AG08395 (cell line): ENCODE results near the gene ASB16.
"Not testable (repeated sequence)": the region's sequence is repeated elsewhere in the genome, so short reads cannot be mapped to it uniquely, and the experiment has no call there.

Experiments
- DNase-seq: peaks from one replicate; pipeline ENCODE4 v3.0.0; 2012; ENCODE audit warnings: mixed read lengths, low spot score

ASB16 gene, protein sequence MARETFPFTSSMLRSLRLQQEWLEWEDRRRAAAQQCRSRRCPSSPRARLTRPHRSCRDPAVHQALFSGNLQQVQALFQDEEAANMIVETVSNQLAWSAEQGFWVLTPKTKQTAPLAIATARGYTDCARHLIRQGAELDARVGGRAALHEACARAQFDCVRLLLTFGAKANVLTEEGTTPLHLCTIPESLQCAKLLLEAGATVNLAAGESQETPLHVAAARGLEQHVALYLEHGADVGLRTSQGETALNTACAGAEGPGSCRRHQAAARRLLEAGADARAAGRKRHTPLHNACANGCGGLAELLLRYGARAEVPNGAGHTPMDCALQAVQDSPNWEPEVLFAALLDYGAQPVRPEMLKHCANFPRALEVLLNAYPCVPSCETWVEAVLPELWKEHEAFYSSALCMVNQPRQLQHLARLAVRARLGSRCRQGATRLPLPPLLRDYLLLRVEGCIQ

DNA sequence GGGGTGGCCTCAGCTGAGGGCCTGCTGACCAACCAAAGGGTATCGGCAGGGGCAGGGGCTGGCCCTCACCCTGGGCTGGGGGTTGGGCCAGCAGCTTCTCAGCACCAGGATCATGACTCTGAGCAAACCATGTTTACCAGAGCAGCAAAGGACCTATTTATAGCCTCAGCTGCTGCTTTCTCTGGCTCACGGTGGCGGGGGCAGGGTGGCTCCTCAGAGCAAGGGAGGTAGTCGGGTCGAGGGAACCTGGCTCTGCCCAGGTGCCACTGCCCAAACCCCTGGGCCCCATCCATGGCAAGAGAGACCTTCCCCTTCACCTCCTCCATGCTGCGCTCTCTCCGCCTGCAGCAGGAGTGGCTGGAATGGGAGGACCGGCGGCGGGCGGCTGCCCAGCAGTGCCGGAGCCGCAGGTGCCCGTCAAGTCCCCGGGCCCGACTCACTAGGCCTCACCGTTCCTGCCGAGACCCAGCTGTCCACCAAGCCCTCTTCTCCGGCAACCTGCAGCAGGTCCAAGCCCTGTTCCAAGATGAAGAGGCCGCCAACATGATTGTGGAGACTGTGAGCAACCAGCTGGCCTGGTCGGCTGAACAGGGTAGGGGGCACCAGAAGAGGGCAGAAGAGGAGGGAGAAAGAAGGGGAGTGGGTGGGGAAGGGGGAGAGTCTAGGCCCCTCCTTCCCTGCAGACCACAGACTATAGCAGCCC, at the start of gene ASB16:
Gene ASB16 (plus strand): TSS at position 206 of the 703 bp plus-strand sequence. CDS start 86 bp downstream, at position 292.
- DNase-seq: peak; percentile 49

DNA sequence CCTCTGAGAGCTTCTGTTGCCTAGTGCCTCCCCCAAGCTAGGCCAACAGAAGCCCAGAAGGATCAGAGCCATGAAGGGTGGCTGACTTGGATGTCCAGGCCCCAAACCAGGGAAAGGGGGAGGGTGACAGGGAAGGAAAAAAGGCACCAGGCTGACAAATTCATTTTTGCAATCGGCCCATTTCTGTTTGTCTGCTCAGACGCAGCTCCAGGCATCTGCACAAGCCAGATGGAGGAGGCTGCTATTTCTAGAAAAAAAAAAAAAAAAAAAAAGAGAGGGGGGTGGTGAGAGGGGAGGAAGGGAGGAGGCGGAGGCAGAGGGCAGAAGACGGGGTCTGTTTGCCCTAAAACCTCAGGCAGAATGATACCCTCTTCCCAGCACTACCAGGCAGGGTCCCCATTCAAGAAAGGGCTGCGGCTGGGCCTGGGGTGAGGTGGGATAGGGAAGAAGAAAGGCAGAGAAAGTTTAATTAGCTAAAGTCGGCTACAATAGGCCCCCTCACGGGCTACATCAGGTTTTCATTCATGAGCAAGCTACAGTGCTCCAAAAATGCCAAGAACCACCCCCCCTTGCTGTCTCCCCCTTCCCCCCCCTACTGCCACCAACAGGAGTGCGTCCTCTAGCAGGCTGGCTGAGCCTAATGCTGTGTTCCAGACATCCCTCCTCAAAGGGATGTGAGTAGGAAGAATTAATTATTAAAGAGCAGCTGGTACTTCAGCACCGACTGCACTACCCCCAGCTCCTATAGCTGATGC, 49.5 kb upstream of the ASB16 start:
- no peak for DNase-seq

DNA sequence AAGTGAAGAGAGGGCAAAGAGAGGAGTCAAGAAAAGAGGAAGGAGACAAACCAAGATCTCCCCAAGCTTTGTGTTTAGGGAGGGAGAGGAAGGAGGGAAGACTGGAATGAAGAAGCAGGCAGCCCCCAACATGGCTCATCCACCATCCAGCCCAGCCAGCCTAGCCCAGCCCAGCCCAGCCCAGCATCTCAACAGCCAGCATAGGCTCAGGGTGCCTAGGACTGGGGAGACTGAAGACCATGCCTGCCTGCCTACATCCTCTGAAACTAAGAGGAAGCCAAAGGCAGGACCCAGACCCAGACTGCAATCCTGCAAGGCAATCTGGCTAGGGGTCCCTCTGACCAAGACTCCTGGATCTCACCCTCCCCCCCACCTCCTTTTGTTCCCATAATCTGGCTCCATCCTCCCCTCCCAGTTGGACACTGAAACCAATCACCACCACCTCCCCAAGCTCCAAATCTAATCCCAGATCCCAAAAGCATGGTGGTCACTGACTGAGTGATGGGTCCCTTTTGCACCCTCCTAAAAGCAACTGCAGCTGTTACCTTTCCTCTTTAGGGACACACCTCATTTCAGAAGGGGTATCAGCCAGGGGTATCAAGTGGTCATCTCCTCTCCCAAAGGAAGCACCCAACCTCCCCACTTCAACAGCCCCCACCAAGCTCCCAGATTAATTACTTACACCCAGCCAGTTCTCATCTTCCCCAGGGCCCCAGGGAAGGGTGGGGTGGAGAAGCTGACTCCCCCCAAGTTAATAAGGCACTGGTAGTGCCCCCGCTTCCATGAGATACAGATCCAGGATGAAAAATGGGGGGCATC, 48.3 kb upstream of the ASB16 start:
- no peak for DNase-seq

DNA sequence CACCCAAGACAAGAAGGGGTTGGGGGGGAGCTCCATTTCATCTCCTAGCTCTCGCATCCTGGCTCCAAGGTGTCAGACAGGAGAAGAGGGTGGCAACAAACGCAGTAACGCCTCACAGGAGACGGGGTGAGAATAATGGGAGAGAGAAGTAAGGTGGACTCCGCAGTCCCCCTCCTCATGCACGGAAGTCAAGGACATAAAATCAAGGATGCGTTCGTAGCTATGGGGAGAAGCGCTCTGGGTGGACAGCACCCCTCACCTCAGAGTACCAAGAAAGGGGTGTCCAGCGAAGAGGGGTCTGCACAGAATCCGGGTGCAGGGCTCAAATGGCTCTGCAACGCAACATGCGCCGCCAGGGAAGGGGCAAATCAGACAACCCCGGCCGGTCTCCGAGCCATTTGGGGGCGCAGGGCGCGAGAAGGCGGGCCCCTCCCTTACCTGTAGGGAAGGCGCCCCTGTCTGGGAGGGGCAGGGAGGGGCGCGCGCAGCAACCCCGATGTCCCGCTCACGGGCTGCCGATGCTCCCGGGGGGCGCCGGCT, 47.6 kb upstream of the ASB16 start:
- no peak for DNase-seq

DNA sequence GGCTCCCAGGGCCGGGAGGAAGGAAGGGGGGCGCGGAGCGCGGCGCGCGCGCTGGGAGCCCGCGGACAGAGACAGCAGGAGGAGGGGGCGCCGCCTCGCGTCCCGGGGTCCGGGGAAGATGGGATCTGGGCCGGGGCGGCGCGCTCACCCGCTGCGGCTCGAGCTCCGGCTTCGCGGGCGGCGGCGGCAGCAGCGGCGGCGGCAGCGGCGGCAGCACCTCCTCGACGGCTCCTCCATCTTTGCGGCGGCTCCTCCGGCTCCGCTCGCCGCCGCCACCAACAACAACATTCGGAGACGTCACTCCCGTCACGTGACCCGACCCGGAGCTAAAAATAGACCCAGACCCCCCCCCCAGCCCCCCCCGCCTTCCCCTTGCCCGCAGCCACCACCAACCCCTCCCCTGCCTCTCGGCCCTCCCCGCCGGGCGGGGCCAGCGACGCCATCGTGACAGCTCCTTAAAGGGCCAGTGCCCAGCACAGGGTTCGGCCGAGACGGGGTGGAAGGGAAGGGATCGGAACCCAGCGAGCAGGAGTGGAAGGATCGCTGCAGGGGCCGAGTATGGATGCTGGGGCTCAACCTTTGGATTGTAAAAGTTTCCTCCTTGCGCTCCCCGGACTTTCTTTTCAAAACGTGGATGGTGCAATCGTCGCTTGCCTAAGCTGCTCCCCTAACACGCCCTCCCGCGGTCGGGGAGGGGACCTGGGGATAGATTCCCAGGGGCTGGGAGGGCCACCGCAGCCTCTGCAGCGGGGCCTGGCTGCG, 47.0 kb upstream of the ASB16 start, which contains the start of gene HDAC5:
Gene HDAC5 (minus strand): TSS at position 286 of the 762 bp plus-strand sequence. CDS start 6,126 bp downstream, outside the sequence.
- peak; percentile 97 for DNase-seq

DNA sequence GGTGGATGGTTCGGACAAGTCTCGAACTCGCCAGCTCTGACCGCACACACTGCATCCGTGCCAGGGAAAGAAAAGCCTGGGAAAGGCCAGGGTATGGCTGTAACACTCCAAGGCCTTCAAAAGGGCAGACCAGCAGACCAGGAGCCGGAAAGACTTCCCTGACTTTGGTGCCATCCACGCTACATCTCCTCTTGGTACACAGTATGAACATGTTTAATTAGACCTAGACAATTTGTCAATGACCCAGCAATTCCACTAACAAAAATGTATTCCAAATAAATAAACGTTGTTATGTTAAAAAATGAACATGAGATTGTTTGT, 46.4 kb upstream of the ASB16 start:
- DNase-seq: no peak

DNA sequence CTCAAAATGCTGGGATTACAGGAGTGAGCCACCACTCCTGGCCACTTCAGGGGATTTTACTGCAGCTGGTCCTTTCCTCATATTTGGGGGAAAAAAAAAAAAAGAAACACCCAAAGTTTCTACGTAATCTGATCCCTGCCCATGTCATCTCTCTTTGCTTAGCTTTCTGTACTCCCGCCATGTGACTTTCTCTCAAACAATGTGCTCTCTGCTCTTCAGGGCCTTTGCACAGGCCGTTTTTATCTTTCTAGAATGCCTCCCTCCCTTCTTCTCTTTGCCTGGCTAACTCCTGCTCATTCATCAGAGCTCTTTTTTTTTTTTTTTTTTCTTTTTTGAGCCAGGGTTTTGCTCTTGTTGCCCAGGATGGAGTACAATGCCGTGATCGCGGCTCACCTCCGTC, 42.1 kb upstream of the ASB16 start:
- DNase-seq: no peak

DNA sequence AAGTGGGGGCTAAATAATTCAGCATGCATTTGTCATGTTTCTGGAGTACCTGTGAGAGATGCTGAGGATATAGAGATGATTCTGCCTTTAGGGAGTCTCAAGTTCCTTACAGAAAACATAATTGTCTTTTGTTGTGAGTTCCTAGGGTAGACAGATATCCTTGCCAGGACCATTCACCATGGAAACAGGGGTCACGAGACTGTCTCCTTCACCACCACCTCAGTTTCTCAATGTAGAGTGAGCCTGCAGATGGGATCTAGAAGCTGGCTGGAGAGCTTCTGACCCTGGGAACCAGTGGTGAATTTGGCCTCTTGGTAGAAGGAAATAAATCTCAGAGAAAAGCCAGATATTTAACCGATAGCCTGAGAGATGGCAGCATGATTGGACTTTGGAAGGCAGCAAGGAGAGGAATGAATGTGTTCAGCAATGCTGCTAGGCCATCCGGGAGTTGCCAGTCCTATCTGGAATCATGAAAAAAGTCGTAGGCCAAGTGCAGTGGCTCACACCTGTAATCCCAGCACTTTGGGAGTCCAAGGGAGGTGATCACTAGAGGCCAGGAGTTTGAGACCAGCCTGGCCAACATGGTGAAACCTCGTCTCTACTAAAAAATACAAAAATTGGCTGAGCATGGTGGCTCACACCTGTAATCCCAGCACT, 39.7 kb upstream of the ASB16 start:
- no peak for DNase-seq

DNA sequence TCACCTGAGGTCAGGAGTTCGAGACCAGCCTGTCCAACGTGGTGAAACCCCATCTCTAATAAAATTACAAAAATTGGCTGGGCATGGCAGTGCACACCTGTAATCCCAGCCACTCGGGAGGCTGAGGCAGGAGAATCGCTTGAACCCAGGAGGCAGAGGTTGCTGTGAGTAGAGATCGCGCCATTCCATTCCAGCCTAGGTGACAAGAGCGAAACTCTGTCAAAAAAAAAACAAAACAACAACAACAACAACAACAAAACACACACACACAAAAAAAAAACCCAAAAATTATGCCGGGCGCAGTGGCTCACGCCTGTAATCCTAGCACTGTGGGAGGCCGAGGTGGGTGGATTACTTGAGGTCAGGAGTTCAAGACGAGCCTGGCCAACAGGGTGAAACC, 39.1 kb upstream of the ASB16 start:
- DNase-seq: not testable (repeated sequence)

DNA sequence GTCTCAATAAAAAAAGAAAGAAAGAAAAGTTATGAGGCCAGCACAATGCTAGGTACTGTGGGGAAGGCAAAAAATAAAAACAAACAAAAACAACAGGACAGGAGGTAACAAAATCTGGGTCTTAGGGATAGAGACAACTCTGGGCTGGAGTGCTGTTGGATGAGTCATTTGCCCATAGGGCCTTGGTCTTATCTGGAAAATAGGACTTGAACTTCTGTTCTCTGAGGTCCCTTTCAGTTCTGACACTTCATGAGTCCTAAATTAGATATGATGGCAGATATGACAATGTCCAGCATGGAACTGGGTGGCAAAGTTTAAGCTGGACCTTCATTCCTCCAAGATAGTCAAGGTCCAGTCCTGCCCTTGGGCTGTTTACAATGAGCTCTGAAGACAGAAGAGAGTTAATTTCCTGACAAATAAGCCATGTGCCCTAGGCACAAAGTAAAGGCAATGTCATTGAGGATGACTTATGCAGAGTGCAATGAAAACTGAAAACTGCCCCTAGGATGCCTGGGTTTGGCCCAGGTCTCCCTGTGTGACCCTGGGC, 38.2 kb upstream of the ASB16 start:
- DNase-seq: no peak

DNA sequence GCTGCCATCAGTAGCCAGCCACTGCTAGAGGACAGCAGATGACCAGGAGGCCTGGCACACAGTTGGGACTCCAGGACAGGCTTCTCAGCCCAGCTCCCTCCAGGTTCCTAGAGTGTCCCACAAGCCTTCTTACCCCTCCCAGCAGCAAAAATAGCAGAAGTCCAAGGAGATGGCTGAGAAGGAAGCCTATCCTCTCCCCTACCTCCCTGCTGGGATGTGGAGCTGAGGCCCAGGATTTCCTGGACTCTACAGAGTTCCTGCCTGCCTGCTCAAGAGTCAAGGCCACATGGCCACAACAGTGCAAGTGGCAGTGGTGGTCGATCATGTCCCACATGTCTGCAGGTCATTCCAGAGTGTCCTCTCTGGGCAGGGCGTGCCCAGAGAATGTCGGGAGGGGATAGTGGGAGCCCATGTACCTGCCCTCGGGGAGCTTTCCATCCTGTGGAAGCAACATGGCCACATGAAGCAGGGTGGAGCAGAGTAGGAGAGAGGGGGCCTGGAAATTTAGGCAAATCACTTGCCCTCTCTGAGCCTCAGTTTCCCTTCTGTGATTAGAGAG, 36.5 kb upstream of the ASB16 start:
- no peak for DNase-seq

DNA sequence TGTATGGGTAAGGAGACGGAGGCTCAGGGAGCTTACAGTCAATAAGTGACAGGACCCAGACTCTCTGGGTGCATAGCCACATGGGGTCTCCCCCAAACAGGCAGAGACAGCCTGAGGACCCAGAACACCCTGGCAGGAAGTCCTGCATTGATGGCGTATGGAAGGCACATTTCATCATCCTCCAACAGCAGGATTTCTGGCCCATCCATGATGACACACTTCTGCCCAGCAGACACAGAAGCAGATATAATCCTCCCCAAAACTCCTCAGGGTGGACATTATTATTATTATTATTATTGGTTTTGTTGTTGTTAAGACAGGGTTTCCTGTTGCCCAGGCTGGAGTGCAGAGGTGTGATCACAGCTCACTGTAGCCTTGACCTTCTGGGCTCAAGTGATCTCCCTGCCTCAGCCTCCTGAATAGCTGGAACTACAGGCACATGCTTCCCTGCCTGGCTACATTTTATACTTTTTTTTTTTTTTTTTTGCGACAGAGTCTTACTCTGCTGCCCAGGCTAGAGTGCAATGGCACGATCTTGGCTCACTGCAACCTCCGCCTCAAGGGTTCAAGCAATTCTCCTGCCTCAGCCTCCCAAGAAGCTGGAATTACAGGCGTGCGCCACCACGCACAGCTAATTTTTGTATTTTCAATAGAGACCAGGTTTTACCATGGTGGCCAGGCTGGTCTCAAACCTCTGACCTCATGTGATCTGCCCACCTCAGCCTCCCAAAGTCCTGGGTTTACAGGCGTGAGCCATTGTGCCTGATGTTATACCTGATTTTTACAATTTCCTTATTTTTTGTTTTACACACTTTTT, 35.5 kb upstream of the ASB16 start:
- DNase-seq: no peak

DNA sequence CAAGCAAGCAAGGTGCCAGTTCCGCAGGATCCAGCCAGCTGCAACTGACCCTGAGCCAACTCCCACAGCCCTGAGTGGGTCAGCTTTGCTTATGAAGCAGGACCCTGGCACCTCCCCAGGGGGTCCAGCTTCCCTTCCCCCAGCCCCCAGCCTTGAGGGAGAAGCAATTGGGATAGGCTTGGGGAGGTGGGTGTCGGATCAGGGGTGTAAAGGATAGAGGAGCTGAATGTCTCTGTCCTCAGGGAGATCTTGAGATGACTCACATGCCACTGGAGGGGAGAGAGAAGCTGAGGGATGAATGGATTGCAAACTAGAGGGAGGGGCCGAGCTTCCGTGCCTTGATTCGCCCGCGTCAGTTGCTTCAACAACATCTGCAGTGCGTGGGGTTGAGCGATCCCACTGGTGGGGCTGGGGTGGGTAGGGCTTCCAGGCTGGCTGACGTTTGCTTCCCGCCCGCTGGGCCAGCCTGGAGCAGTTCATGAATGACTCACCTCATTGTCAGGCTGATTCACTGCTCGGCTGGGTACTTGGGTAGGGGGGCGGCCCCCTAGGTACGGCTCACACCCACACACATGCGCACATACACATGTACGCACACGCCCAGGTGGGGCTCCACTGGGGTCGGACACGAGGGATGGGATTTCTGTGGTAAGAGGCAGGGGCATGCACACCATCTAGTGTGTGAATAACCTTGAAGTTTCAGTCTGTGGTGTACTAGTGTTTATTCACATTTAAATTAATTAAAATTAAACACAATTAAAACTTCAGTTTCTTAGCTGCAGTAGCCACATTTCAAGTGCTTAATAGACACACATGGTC, 32.4 kb upstream of the ASB16 start:
- DNase-seq: peak; percentile 98

DNA sequence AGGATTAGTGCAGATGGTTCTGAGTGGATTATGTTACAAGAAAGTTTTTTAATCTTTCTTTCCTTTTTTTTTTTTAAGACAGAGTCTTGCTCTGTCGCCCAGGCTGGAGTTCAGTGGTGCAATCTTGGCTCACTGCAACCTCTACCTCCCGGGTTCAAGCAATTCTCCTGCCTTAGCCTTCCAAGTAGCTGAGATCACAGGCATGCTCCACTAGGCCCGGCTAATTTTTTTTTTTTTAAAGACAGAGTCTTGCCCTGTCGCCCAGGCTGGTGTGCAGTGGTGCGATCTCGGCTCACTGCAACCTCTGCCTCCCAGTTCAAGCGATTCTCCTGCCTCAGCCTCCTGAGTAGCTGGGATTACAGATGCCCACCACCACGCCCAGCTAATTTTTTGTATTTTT, 26.6 kb upstream of the ASB16 start:
- DNase-seq: not testable (repeated sequence)

DNA sequence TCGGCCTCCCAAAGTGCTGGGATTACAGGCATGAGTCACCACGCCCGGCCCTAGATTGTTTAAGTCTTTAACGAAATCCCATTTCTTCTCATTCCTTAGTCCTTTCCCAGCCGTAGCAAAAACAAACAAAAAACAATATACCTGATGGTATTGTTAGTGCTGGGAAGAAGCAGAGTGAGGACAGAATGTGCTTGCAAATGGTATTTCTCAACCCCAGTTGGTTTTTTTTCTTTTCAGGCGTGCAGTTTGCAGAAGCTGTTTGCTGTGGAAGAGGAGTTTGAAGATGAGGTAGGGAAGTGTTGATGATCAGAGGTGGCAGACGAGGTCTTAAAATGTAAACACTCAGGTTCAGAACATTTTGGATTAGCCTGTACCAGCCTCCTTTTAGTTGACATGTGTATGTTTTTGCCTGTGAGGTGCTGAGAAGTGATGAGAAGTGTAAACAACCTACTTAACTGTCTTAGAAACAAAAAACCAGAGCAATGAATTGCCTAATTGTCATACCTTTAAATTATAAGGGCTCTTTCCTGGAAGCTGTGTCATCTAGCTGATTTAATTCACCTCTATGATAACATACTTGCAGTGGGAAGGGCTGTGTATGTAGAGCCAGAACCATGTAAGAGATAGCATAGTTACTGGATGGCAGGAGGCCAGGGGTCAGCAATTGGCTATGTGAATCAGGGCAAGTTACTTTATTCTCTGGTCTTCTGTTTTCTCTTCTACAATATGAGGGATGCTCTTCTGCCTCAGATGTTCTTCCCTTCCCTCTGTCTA, 25.4 kb upstream of the ASB16 start:
- no peak for DNase-seq

DNA sequence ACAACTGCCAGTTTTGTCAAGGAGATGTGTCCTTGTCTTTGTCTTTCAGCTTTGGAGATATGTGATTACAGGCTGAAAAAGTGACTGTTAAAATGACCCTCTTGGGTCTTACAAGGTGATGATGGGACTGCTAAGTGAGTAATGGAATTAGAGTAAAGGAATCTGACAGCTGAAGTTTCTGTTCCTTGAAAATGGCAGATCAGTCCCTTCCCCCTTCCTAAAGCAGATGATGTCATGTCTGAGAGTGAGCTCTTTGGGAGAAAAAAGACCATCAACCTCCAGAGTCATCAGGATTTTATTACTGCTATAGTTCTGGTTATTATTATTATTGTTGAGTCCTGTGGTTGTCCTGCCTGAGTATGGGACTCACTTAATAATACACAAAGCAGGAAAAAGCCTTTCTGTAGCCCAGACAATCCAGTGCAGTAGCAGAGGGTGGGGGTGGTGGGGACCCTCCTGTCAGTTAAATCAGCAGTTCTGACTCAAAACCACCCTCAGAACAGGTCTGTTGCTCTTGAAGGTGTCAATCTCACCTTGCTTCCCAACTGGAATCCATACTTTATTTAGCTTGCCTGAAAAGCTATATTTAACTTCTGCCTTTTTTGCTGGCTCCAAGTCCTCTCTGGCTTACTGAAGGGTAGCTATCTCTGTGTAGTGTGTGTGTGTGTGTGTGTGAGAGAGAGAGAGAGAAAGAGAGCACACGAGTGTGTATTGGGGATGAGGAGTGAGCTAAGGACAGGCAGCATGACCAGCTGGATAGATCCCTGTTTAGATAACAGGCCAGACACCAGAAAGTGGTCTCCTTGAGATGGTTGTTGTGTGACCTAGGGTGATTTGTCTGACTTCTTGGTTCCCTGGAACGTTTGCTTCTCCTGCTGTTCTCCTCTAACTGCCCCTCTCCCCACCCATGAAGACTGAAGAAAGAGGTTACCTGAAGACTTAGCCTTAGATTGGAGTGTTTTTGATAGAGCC, 23.8 kb upstream of the ASB16 start:
- DNase-seq: no peak
